H1 (cell line): ENCODE results near the gene MATN1. TPM values are rescaled to one million over a fixed set of nuclear protein-coding genes. Genes with fewer than 3 reads are reported as not detected.

ENCODE experiments used
- CTCF ChIA-PET: fragments of 300-600 bp; sonication (Branson Sonifier 250); formaldehyde crosslinking; loops from one replicate; lab custom pipeline; 2021; ENCODE audit not compliant: partially characterized antibody; lab: Charles Lee
- POLR2A ChIA-PET: fragments of 300-600 bp; sonication (Branson Sonifier 250); formaldehyde crosslinking; loops from one replicate; lab custom pipeline; 2021; ENCODE audit warnings: inconsistent platforms; ENCODE audit not compliant: partially characterized antibody; lab: Charles Lee
- DNase-seq, 2 experiments: peaks; one replicate each; pipeline versions ENCODE4 v3.0.0 to v3.0.0-alpha.2; 2010 to 2022; ENCODE audit warnings: low spot score in 2 of 2, low read depth in 1 of 2, mixed read lengths in 1 of 2
- FAIRE-seq: peaks from 2 replicates; lab custom pipeline; 2011; peaks lifted over from hg19 to GRCh38; lab: Jason Lieb, UNC
- H2AFZ ChIP-seq: 2 replicates; pipeline ENCODE4 v1.8.1; 2012; ENCODE audit warnings: low read length, inconsistent platforms
- H2AK5ac ChIP-seq: 2 replicates; pipeline ENCODE4 v1.6.1; 2013; ENCODE audit warnings: low read depth, low read length
- H2BK120ac ChIP-seq: replicated peaks from 2 replicates; pipeline ENCODE3; 2013; ENCODE audit warnings: low read depth, low read length, inconsistent platforms
- H2BK12ac ChIP-seq: 2 replicates; pipeline ENCODE4 v1.6.1; 2013; ENCODE audit warnings: low read depth, low read length
- H2BK15ac ChIP-seq: 2 replicates; pipeline ENCODE4 v1.6.1; 2013; ENCODE audit warnings: low read length
- H2BK20ac ChIP-seq: 2 replicates; pipeline ENCODE4 v1.6.1; 2013; ENCODE audit warnings: low read length
- H2BK5ac ChIP-seq: 2 replicates; pipeline ENCODE4 v1.6.1; 2013; ENCODE audit warnings: low read depth, low read length
- H3K14ac ChIP-seq: 2 replicates; pipeline ENCODE4 v1.6.1; 2013; ENCODE audit warnings: inconsistent platforms; ENCODE audit not compliant: insufficient read length
- H3K18ac ChIP-seq: 2 replicates; pipeline ENCODE4 v1.6.1; 2013; ENCODE audit warnings: low read length; ENCODE audit errors: extremely low read depth
- H3K23ac ChIP-seq: 2 replicates; pipeline ENCODE4 v1.6.1; 2013; ENCODE audit warnings: inconsistent platforms; ENCODE audit not compliant: insufficient read length
- H3K23me2 ChIP-seq: 2 replicates; pipeline ENCODE4 v1.6.1; 2013; ENCODE audit warnings: low read depth, low read length
- H3K27ac ChIP-seq: 2 replicates; pipeline ENCODE4 v1.6.1; 2011; ENCODE audit warnings: low read depth, low read length, inconsistent platforms
- H3K27me3 ChIP-seq, 4 experiments: replicated peaks in 1 of 4; 1 replicate in 1 of 4; 2 replicates in 3 of 4; pipeline versions ENCODE4 v1.6.1 to v1.8.1; 2011 to 2013; ENCODE audit warnings: low read length in 3 of 4, mild to moderate bottlenecking in 3 of 4, inconsistent platforms in 2 of 4, mixed read lengths in 2 of 4, moderate library complexity in 1 of 4; ENCODE audit not compliant: control insufficient read depth in 3 of 4, insufficient read depth in 3 of 4; ENCODE audit errors: extremely low read depth in 1 of 4
- H3K36me3 ChIP-seq, 4 experiments: 2 replicates each; pipeline versions ENCODE4 v1.6.1 to v1.8.1; 2011 to 2013; ENCODE audit warnings: mild to moderate bottlenecking in 4 of 4, low read length in 3 of 4, moderate library complexity in 2 of 4, control low read depth in 1 of 4, inconsistent platforms in 1 of 4; ENCODE audit not compliant: insufficient read depth in 4 of 4, control insufficient read depth in 2 of 4
- H3K4ac ChIP-seq: replicated peaks from 2 replicates; pipeline ENCODE3; 2013; ENCODE audit warnings: low read length, low read depth, mixed read lengths, inconsistent platforms; ENCODE audit not compliant: insufficient read length
- H3K4me1 ChIP-seq, 4 experiments: replicated peaks in 1 of 4; 1 replicate in 1 of 4; 2 replicates in 3 of 4; pipeline versions ENCODE4 v1.6.1 to v1.8.1; 2011 to 2013; ENCODE audit warnings: low read length in 3 of 4, inconsistent platforms in 2 of 4, mixed read lengths in 1 of 4; ENCODE audit not compliant: insufficient read depth in 4 of 4, control insufficient read depth in 3 of 4
- H3K4me2 ChIP-seq, 2 experiments: 2 replicates each; pipeline versions ENCODE4 v1.6.1 to v1.8.1; 2011 to 2013; ENCODE audit warnings: low read depth in 2 of 2, low read length in 2 of 2, control low read depth in 1 of 2, inconsistent platforms in 1 of 2, mild to moderate bottlenecking in 1 of 2; ENCODE audit not compliant: insufficient read depth in 1 of 2
- H3K4me3 ChIP-seq, 4 experiments: fragments of 200-600, 300-600 bp in 1 of 4; sonication (generic), shearing (Covaris generic), sonication (Bioruptor Twin) in 1 of 4; 2 replicates each; pipeline versions ENCODE4 v1.5.1 to v1.8.1; 2011 to 2016; ENCODE audit warnings: low read length in 4 of 4, low read depth in 3 of 4, control low read depth in 2 of 4, inconsistent platforms in 2 of 4, mild to moderate bottlenecking in 2 of 4, mixed read lengths in 1 of 4, moderate library complexity in 1 of 4; ENCODE audit not compliant: insufficient read depth in 2 of 4; ENCODE audit errors: extremely low read depth in 1 of 4
- H3K56ac ChIP-seq: replicated peaks from 2 replicates; pipeline ENCODE3; 2013; ENCODE audit warnings: low read depth, mild to moderate bottlenecking, mixed read lengths, low read length, inconsistent platforms; ENCODE audit not compliant: insufficient read length
- H3K79me1 ChIP-seq: 2 replicates; pipeline ENCODE4 v1.6.1; 2013; ENCODE audit warnings: low read depth, low read length, control low read depth
- H3K79me2 ChIP-seq, 2 experiments: 2 replicates each; pipeline versions ENCODE4 v1.6.1 to v1.8.1; 2012 to 2013; ENCODE audit warnings: low read length in 2 of 2, mild to moderate bottlenecking in 2 of 2, inconsistent platforms in 1 of 2; ENCODE audit not compliant: insufficient read depth in 2 of 2, control insufficient read depth in 1 of 2
- H3K9ac ChIP-seq, 4 experiments: replicated peaks in 1 of 4; 1 replicate in 1 of 4; 2 replicates in 3 of 4; pipeline versions ENCODE4 v1.6.1 to v1.8.1; 2011 to 2013; ENCODE audit warnings: low read depth in 3 of 4, low read length in 3 of 4, control low read depth in 2 of 4, mild to moderate bottlenecking in 2 of 4, moderate library complexity in 2 of 4, inconsistent platforms in 1 of 4; ENCODE audit errors: extremely low read depth in 1 of 4
- H3K9me3 ChIP-seq, 2 experiments: 2 replicates each; pipeline versions ENCODE4 v1.6.1 to v1.8.1; 2012 to 2013; ENCODE audit warnings: mild to moderate bottlenecking in 2 of 2, moderate library complexity in 2 of 2, control low read depth in 1 of 2, inconsistent platforms in 1 of 2, low read depth in 1 of 2, low read length in 1 of 2, mixed read lengths in 1 of 2; ENCODE audit not compliant: insufficient read depth in 2 of 2
- H4K20me1 ChIP-seq, 2 experiments: replicated peaks in 1 of 2; 2 replicates each; pipeline versions ENCODE3 to v1.8.1; 2011 to 2013; ENCODE audit warnings: inconsistent platforms in 2 of 2, low read length in 2 of 2, mild to moderate bottlenecking in 1 of 2; ENCODE audit not compliant: insufficient read depth in 2 of 2, control insufficient read depth in 1 of 2
- H4K5ac ChIP-seq: 2 replicates; pipeline ENCODE4 v1.6.1; 2013; ENCODE audit warnings: low read length, low read depth, mixed read lengths, inconsistent platforms; ENCODE audit not compliant: insufficient read length
- H4K8ac ChIP-seq: 2 replicates; pipeline ENCODE4 v1.8.0; 2013; ENCODE audit warnings: mild to moderate bottlenecking, moderate library complexity, low read length, inconsistent platforms; ENCODE audit not compliant: insufficient read depth; ENCODE audit errors: extremely low read depth
- H4K91ac ChIP-seq: replicated peaks from 2 replicates; pipeline ENCODE3; 2013; ENCODE audit warnings: low read length, mixed read lengths, inconsistent platforms; ENCODE audit not compliant: insufficient read length
- BCL11A ChIP-seq, 2 experiments: IDR thresholded peaks; one replicate each; pipeline ENCODE4 v1.6.1; 2011; ENCODE audit warnings: low read depth in 2 of 2, low read length in 2 of 2, mild to moderate bottlenecking in 2 of 2
- CHD1 ChIP-seq: IDR thresholded peaks from 2 replicates; pipeline ENCODE4 v1.6.1; 2012; ENCODE audit warnings: low read depth, low read length, improper control_type of control experiment
- EGR1 ChIP-seq: IDR thresholded peaks from 2 replicates; pipeline ENCODE4 v1.6.1; 2011; ENCODE audit warnings: low read depth, low read length, borderline replicate concordance
- HDAC2 ChIP-seq, 2 experiments: fragments of 300-600 bp in 1 of 2; sonication (generic) in 1 of 2; IDR thresholded peaks; 2 replicates each; pipeline ENCODE4 v1.6.1; 2011 to 2012; ENCODE audit warnings: low read depth in 2 of 2, low read length in 2 of 2, mild to moderate bottlenecking in 2 of 2, moderate library complexity in 2 of 2, borderline replicate concordance in 1 of 2, inconsistent platforms in 1 of 2
- HDAC6 ChIP-seq: IDR thresholded peaks from one replicate; pipeline ENCODE4 v1.7.1; 2012; ENCODE audit warnings: low read depth, mild to moderate bottlenecking, inconsistent platforms, low read length, moderate library complexity
- KDM5A ChIP-seq: fragments of 200-600 bp; IDR thresholded peaks from 2 replicates; pipeline ENCODE4 v1.7.1; 2012; ENCODE audit warnings: mild to moderate bottlenecking, low read length, inconsistent platforms, mixed read lengths
- MAFK ChIP-seq: IDR thresholded peaks from 2 replicates; pipeline ENCODE4 v1.6.1; 2012; ENCODE audit warnings: low read depth, mild to moderate bottlenecking, improper control_type of control experiment, low read length
- POU5F1 ChIP-seq: IDR thresholded peaks from 2 replicates; pipeline ENCODE4 v1.6.1; 2011; ENCODE audit warnings: low read depth, mild to moderate bottlenecking, low read length, moderate library complexity
- RAD21 ChIP-seq, 2 experiments: IDR thresholded peaks in 1 of 2; conservative IDR thresholded peaks in 1 of 2; 2 replicates each; pipeline ENCODE4 v1.6.1; 2011; ENCODE audit warnings: low read depth in 2 of 2, low read length in 2 of 2, improper control_type of control experiment in 1 of 2, inconsistent platforms in 1 of 2, mild to moderate bottlenecking in 1 of 2, moderate library complexity in 1 of 2
- RFX5 ChIP-seq: IDR thresholded peaks from 2 replicates; pipeline ENCODE4 v1.6.1; 2011; ENCODE audit warnings: low read depth, low read length, improper control_type of control experiment, borderline replicate concordance
- SUZ12 ChIP-seq: fragments of 200-600 bp; sonication (generic); IDR thresholded peaks from 2 replicates; pipeline ENCODE4 v1.6.1; 2012; ENCODE audit warnings: mild to moderate bottlenecking, inconsistent platforms, low read length, moderate library complexity, mixed read lengths
- TAF1 ChIP-seq: IDR thresholded peaks from 2 replicates; pipeline ENCODE4 v1.6.1; 2011; ENCODE audit warnings: mild to moderate bottlenecking, low read depth, low read length
- TBP ChIP-seq: IDR thresholded peaks from 2 replicates; pipeline ENCODE4 v1.6.1; 2011; ENCODE audit warnings: low read depth, low read length, improper control_type of control experiment
- WGBS, 2 experiments: shearing (Covaris generic) in 1 of 2; methylation state at CpG; one replicate each; pipeline versions ENCODE4 v1.1.6 to v1.1.7; 2013 to 2015; ENCODE audit warnings: low lambda C conversion rate in 2 of 2, mixed read lengths in 2 of 2, inconsistent platforms in 1 of 2, low coverage in 1 of 2, missing lambda C conversion rate in 1 of 2; ENCODE audit not compliant: insufficient replicate concordance in 2 of 2, insufficient coverage in 1 of 2, insufficient read length in 1 of 2; ENCODE audit errors: extremely low coverage in 1 of 2, missing lambda C conversion rate in 1 of 2; 5-methylcytosine and 5-hydroxymethylcytosine counted together
- polyA plus RNA-seq, 7 experiments: library from polyadenylated mRNA; depleted of rRNA in 3 of 7; stranded (reverse) in 5 of 7; unstranded in 2 of 7; fragments of >200 nt in 5 of 7; fragments of 200-250 nt in 2 of 7; gene quantifications; 1 replicate in 5 of 7; 2 replicates in 1 of 7; 4 replicates in 1 of 7; pipeline versions ENCODE4 v1.2.1 to v1.2.3, GENCODE V29; 2011 to 2013; ENCODE audit warnings: missing spikeins in 2 of 7, mixed read lengths in 2 of 7
- total RNA-seq: library from RNA; stranded (reverse); fragmentation: NEBNext Ultra II Directional; extraction: Animal tissue kit (Norgen Biotek cat#: 25700); gene quantifications from 2 replicates; pipeline ENCODE4 v1.2.1, GENCODE V29; 2021
- TF ChIP-seq, protein P1 (sequence below): IDR thresholded peaks from 2 replicates; pipeline ENCODE4 v1.6.1; 2012; ENCODE audit warnings: inconsistent platforms

MATN1 gene
- total and polyA plus RNA-seq, 2 of the 8 experiments (the other 6 are each of a cell fraction or from before 2014, with no cell fraction given), result 0.12 to 0.28 TPM

DNA sequence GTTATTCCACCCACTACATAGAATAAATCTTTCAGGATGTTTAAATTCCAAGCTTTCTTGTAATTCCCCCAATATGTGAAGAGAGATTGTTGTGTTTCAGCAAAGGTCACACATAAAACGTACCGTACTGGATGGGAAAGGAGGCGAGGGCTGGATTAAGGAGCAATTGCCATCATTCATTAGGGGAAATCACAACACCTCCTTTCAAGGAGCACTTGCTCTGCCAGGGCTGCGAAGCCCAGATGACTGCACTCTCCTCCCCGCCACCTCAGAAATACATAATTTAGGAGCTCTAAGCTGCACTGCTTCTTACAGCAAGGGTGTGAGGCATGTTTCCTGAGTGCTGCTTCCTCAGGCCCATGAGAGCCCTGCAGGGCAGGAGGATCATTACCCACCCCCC, 29.6 kb downstream of the MATN1 start:
- Histone ChIP-seq H3K79me1 (no peaks in the 10 kb centered on the region), H3K56ac (no peak overlapping the region), H3K23ac (no peak overlapping the region), H3K9me3 (no peaks in the 10 kb centered on the region), H3K27me3 (no peaks in the 10 kb centered on the region), H3K4ac (no peak overlapping the region), H4K8ac (no peak overlapping the region), H4K5ac (no peak overlapping the region), H3K79me2 (no peaks in the 10 kb centered on the region), H3K36me3 (no peaks in the 10 kb centered on the region), H3K9ac (no peak overlapping the region), H2AFZ (no peak overlapping the region), H3K14ac (no peak overlapping the region), H2AK5ac (no peak overlapping the region), H2BK12ac (no peak overlapping the region), H2BK20ac (no peak overlapping the region), H3K23me2 (no peaks in the 10 kb centered on the region), H2BK15ac (no peak overlapping the region), H3K27ac (no peak overlapping the region), H3K4me1 (peaks cover 0 to 12% (median 4%) of the 10 kb centered on the region in 4 experiments; a peak in 6 of 7 replicates), H3K18ac (no peak overlapping the region), H3K4me3 (no peak overlapping the region), H2BK120ac (no peak overlapping the region), H2BK5ac (no peak overlapping the region), H3K4me2 (no peak overlapping the region), H4K20me1 (no peaks in the 10 kb centered on the region), H4K91ac (no peak overlapping the region)
- CTCF ChIA-PET, result interaction anchor here (1.9 kb wide), 1 partner anchor 21 kb away, joined by 6 read pairs; no protein-coding TSS in a partner anchor
- no peak for DNase-seq
- WGBS, 2 experiments, result 67% methylated on average over 5 of the region's 5 CpGs; no CpG with 5 or more reads in 1 of the 2 experiments
- POLR2A ChIA-PET, result no interaction called here
- FAIRE-seq, result no peak
- TF ChIP-seq RFX5, result no peak
- no peak for TF ChIP-seq KDM5A
- no peak for TF ChIP-seq SUZ12
- TF ChIP-seq, protein P1, sequence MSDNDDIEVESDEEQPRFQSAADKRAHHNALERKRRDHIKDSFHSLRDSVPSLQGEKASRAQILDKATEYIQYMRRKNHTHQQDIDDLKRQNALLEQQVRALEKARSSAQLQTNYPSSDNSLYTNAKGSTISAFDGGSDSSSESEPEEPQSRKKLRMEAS, result no peak
- TF ChIP-seq POU5F1, result no peak
- TF ChIP-seq MAFK, result no peak
- TF ChIP-seq HDAC6, result no peak
- no peak for TF ChIP-seq EGR1
- TF ChIP-seq CHD1, result no peak
- no peak for TF ChIP-seq TBP
- no peak for TF ChIP-seq BCL11A (IDR thresholded peaks at IDR 0.05; ENCODE audit: low read depth in 2 of 2, low read length in 2 of 2)
- no peak for TF ChIP-seq HDAC2 (IDR thresholded peaks at IDR 0.05; ENCODE audit: borderline replicate concordance in 1 of 2, low read depth in 2 of 2, low read length in 2 of 2)
- no peak for TF ChIP-seq RAD21 (IDR thresholded peaks at IDR 0.05 in 1 of 2, conservative IDR thresholded peaks at IDR 0.05 in 1 of 2; ENCODE audit: low read depth in 2 of 2, low read length in 2 of 2)
- no peak for TF ChIP-seq TAF1
